ENCODE results near the gene PTPN14.
"Not testable (repeated sequence)": the region's sequence is repeated elsewhere in the genome, so short reads cannot be mapped to it uniquely, and the experiment has no call there.

The PTPN14 gene

DNA sequence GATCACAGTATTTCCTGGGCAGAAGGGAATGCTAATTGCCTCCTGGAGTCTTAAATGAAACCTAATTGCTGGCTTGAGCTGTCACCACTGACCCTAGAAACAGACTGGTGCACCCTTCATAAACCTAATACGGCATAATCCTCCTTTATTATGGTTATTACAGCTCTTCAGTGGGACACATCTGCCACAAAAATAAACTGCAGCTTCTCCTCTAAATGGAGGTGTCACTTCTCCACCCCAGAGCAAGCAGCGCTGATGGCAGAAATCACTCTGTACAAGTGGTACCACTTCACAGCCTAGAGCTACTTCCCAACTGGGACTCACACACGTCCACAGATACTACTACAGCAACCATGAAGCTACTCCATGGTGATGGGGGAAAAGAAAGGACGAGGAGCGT lies 11.1 kb downstream of the PTPN14 start:
- DNase-seq, result no peak

DNA sequence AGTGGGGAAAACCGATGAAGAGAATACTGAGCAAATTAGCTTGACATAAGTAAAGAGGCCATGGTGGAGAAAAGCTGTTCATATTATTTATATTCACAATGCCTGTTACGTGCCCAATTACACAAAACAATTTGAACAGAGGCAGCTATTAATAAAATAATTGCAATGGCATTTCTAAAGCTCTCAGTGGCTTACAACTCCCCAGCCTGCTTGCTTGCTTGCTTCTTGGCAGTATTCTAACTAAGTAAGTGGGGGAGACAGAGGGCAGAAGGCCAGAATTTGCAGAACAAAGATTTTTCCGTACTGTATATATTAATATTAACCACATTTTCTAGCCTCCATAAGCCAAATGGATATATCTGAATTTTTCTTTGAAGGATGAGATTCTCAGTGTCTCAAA lies 12.9 kb downstream of the PTPN14 start:
- DNase-seq, result no peak

- no peak for DNase-seq
Measured at GRCh38 chr1:214537872-214538473, 13.4 kb downstream of the PTPN14 start.

GRCh38 chr1:214537219-214537618 lies 14.2 kb downstream of the PTPN14 start:
- no peak for DNase-seq

GRCh38 chr1:214532070-214532469 lies 19.3 kb downstream of the PTPN14 start:
- no peak for DNase-seq

DNA sequence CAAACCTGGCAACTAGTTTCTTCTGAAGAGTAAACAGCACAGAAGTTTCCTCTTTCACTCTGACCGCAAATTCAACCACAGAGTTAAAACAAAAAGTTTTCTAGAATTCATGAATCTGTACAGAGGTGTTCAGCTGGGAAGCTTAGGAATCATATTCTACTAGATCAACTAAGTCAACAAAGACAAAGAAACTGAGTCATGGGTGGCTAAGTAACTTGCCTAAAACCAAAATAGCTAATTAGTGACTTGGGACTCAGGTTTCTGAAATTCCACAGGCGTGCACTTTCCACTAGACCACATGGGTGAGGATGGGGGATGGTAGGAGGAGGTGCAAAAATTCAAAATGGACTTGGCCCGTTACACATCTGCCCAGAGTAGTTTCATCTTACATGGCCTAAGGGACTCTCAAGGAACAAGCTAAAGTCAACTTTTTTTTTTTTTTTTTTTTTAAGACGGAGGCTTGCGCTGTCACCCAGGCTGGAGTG lies 25.8 kb downstream of the PTPN14 start:
- no peak for DNase-seq

DNA sequence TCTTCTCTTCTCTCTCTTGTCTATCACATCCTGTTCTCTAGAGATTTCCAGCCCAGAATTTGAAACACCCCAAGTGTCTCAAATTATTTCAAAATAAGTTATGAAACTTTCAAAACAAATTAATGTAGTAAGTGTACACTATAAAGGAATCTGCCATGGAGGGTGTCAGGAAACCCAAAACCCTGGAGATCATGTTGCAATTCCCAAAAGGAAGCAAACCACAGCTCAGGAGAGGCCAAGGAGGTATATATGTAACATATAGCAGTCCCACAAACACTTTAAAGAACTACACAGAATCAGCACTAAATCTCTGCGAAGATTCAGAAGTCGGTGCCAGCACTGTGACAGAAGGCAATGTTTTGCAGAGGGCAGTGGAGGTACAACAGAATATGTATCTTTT lies 26.6 kb downstream of the PTPN14 start:
- DNase-seq, result no peak

DNA sequence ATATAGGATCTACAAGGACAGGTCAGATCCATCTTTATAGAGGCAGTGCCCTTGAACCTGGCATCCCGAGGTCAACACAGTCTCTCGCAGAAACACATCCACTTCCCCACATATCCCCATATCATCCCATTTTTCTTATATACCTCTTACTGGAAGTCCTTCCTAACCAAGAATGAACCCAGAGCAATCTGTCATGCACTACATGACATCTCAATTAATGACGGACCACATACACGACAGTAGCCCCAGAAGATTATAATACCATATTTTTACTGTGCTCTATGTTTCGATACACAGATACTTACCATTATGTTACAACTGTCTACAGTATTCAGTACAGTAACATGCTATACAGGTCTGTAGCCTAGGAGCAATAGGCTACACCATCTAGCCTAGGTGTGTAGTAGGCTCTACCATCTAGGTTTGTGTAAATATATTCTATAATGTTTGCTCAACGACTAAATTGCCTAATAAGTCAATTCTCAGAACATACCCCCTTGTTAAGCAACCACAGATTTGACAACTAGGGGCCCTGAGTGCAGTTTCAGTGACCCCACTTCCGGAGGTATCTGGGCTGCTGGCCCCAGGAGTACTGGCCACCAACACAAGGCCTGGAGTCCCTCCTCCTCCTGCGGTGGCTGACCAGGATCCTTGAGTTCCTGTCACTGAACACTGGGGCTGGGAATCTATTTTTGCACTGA lies 28.1 kb downstream of the PTPN14 start:
- DNase-seq, result no peak

- DNase-seq, result not testable (repeated sequence)
Measured at GRCh38 chr1:214521458-214521857, 29.9 kb downstream of the PTPN14 start.

DNA sequence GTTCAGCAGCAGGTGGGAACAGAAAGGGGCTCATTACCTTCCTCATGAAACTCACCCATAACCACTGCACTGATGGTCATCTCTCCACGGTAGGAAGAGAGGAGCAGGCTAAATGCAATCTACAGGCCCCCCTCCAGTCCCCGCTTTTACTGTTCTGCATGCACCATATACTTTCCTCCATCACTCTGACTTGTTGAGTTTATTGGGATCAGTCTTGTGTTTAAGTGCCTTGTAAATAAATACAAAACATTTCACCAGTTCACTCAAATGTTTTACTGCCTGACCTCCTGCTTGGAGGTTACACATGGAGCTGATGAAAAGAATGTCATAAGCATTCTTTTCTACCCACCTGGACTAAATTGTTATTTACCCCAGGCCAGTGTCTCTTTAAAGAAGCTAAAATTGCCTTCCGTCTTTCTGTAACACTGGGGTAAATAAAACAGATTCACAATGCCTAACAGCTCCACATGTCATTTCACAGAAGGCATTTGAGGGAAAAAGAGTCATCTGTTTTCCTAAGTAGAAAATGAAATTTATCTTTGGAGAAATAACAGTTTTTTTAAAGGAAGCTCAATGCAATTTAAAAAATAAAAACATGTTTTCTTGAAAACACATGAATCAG lies 30.7 kb downstream of the PTPN14 start:
- no peak for DNase-seq

DNA sequence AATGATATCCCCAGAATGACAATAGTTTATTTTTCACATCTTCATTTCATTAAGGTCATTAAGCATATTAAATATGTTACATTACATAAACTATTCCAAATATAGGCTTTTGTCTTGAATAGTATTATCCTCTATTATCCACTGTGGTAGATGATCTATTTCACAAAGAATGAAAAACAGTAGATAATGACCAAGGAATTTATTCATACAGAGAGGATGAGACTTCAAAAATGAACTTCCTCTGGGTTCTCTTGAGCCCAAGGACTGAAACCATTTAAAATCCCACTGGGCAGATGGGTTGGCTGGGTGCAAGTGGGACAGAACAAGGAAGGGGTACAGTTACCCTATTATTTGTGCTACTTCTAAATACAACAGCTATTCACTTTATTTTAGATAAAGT lies 33.0 kb downstream of the PTPN14 start:
- no peak for DNase-seq

DNA sequence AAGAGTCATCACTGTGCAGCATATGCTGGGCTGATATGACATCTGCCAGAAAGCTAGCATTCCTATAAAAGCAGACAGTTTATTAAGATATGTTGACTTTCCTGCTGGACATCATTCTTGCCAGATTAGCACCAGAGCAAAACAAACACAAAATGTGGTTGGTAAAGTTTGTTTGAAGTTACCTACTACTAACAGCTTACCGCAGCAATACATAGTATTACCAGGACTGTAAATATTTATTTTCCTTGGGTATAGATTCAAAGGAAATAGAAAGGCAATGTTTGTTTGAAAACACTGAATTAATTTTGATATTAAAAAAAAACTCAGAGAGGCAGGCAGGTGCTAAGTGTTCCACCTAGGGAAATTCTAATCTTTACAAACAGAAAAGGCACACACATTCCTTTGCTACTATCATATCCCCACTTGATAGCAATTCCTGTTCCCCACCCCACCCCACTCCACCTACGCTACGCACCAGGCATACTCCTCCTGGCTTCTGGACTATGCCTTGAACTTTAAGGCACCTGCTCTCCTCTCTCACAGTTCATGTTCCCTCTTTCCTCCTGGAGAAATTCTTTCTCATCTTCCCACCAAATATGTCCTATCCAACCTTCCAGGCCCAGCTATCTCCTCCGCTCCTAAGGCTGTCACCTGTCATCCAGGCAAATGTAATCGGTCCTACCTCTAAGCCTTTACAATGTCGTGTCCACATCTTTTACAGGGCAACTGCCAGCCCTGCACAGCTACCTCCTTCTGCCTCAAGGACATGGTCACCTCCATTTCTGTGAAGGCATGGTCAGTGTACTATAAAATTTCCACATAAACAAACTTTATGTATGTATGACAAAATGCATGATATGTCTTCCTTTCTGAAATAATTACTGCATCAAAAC lies 34.7 kb downstream of the PTPN14 start:
- DNase-seq, result no peak

- peak in 1 of 6 experiments; percentile 12 for DNase-seq
Measured at GRCh38 chr1:214515544-214516433, 35.6 kb downstream of the PTPN14 start.

- DNase-seq, result no peak
Measured at GRCh38 chr1:214514819-214515383, 36.5 kb downstream of the PTPN14 start.

DNA sequence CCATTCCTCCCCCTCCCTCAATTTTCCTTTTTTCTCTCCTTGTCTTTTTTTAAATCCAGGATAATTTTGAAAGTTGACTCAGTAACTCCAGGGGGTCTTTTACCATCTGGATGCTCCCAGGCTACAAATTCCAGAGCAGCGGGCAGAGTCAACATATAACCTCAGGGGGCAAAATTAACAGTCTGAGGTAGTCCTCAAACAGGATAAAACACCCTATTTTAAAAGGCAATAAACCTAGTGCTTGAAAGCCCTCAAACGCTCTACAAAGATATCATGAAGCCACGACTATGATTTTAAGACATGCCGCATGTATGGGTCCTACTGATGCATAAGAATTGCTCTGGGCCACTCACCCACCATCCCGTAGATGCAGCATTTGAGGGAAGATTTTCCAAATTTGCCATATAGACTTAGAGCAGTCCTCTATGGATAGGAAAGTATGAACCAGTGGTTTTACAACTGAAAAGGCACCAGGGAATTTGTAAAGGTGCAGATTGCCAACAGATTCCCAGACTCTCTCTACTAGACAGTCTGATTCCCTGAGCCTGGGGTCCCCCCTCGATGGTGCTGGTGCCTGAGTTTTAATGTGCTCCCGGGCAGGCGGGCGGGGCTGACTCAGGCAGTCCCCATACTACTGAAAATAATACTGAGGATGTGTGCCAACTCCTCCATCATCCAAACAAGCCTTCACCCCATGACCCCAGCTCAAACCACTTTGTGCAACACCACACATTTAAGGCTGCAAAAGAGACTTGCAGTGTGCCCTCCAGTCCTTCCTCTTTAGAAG lies 37.2 kb downstream of the PTPN14 start:
- DNase-seq, result no peak

- DNase-seq, result no peak
Measured at GRCh38 chr1:214513394-214513793, 38.0 kb downstream of the PTPN14 start.

DNA sequence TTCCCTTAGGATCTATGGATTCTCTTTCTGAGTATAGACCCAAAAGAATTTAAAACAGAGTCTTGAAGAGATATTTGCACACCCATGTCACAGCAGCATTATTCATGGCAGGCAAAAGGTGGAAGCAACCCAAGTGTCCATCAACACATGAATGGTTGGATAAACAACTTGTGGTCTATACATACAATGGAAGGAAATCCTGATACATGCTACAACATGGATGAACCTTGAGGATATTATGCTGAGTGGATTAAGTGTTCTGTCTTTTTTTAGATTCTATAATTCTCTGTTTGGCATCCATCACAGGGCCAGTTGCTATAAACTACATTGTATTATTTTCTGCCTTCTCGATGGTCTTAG lies 39.8 kb downstream of the PTPN14 start:
- DNase-seq, result no peak

DNA sequence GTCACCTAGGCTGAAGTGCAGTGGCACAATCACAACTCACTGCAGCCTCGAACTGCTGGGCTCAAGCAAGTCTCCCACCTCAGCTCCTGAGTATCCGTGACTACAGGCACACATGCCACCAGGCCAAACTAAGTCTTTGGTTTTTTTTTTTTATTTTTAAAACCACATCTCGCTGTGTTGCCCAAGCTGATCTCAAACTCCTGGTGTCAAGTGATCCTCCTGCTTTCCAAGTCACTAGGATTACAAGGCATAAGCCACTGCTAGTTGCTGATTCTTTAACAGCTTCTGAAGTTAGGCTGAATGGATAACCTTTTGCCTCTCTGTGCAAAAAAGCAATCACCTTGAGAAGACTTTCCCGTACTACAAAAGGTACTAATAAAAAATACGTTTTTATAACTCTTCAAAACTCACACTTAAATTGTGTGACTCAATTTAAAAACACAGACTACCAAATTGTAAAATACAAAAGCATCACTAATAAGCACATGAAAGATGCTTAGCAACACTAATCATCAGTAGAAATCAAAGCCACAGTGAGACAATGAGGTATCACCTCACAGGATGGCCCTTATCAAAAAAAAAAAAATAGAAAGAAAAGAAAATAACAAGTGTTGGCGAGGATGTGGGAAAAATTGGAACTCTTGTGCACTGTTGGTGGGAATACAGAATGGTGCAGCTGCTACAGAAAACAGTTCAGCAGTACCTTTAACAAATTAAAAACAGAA lies 40.3 kb downstream of the PTPN14 start:
- no peak for DNase-seq

GRCh38 chr1:214510477-214510876 lies 40.9 kb downstream of the PTPN14 start:
- DNase-seq, result no peak

- not testable (repeated sequence) for DNase-seq
Measured at GRCh38 chr1:214509622-214510021, 41.8 kb downstream of the PTPN14 start.
